IMR-90 (cell line): Measurements from ENCODE around the gene CEL.

Experiments used
- BHLHE40 ChIP-seq: fragments of 150-350 bp; IDR thresholded peaks from 2 replicates; pipeline ENCODE4 v1.6.1; 2016; ENCODE audit warnings: mild to moderate bottlenecking, low read depth, low read length
- POLR2A ChIP-seq: IDR thresholded peaks from 2 replicates; pipeline ENCODE4 v1.6.1; 2012; ENCODE audit warnings: mild to moderate bottlenecking, low read depth, low read length
- TF ChIP-seq, protein P1 (sequence below): fragments of 150-350 bp; IDR thresholded peaks from 2 replicates; pipeline ENCODE4 v1.6.1; 2017; ENCODE audit warnings: mild to moderate bottlenecking, antibody characterized with exemption, low read length, low read depth
- TF ChIP-seq, protein P2 (sequence below): conservative IDR thresholded peaks from 2 replicates; pipeline ENCODE4 v1.5.1; 2012; ENCODE audit warnings: mild to moderate bottlenecking, low read depth, low read length, improper control_type of control experiment

DNA sequence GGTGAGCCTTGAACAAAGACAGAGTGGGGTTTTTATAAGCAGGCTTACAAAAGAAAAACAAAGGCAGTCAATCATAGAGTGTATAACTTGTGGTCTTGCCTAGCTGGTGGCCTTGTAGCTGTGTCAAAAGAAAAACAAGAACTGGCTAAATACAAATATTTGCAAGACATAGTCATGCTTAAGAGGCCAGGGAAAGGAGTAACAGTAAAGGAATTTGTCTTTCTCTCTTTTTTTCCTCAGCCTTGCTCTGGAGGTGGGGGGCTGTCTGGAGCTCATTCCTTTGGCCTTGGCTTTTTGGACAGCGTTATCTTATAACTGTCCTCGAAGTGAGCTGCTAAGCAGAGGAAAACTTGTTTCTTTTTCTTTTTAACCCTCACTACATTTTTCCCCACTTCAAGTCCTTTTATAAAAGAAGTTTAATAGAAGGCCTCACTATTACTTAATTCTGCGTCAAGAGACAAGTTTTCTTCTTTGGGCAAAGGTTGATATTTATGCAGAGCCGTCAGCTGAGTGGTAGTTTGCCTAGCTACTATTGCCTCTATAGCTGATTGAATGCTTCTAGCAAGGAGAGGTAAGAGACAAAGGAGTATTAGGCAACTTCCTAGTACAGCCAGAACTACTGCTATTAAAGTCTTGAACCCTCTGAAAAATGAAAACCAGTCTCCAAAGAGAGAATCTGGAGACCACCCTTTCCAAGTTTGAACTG, 14.3 kb downstream of the CEL start:
- TF ChIP-seq, protein P1, sequence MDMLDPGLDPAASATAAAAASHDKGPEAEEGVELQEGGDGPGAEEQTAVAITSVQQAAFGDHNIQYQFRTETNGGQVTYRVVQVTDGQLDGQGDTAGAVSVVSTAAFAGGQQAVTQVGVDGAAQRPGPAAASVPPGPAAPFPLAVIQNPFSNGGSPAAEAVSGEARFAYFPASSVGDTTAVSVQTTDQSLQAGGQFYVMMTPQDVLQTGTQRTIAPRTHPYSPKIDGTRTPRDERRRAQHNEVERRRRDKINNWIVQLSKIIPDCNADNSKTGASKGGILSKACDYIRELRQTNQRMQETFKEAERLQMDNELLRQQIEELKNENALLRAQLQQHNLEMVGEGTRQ, result no peak
- no peak for TF ChIP-seq POLR2A
- TF ChIP-seq, protein P2, sequence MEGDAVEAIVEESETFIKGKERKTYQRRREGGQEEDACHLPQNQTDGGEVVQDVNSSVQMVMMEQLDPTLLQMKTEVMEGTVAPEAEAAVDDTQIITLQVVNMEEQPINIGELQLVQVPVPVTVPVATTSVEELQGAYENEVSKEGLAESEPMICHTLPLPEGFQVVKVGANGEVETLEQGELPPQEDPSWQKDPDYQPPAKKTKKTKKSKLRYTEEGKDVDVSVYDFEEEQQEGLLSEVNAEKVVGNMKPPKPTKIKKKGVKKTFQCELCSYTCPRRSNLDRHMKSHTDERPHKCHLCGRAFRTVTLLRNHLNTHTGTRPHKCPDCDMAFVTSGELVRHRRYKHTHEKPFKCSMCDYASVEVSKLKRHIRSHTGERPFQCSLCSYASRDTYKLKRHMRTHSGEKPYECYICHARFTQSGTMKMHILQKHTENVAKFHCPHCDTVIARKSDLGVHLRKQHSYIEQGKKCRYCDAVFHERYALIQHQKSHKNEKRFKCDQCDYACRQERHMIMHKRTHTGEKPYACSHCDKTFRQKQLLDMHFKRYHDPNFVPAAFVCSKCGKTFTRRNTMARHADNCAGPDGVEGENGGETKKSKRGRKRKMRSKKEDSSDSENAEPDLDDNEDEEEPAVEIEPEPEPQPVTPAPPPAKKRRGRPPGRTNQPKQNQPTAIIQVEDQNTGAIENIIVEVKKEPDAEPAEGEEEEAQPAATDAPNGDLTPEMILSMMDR, result no peak
- 0 out of 2 replicates have a peak, but pooled peaks have one; percentile 23 for TF ChIP-seq BHLHE40
